SK-N-SH treated with all-trans-retinoic acid at 6 μM for 48 hours (cell line): ENCODE measurements around the gene SIRPB1.

Experiments
- ATAC-seq: fragments of 200-7000 bp; cut with Tn5 transposase; 3 replicates; pipeline ENCODE4 v1.9.1; 2020; ENCODE audit warnings: mild to moderate bottlenecking, moderate library complexity
- BACH2 ChIP-seq: fragments of 250-450 bp; sonication (Bioruptor Pico); IDR thresholded peaks from 2 replicates; pipeline ENCODE4 v1.9.0; 2021; ENCODE audit warnings: mild to moderate bottlenecking, borderline replicate concordance
- CSDC2 ChIP-seq: fragments of 250-450 bp; sonication (Bioruptor Pico); IDR thresholded peaks from 2 replicates; pipeline ENCODE4 v1.5.0; 2020; ENCODE audit warnings: mild to moderate bottlenecking, moderate library complexity
- ESRRG ChIP-seq: fragments of 250-450 bp; sonication (Bioruptor Pico); IDR thresholded peaks from 2 replicates; pipeline ENCODE4 v1.6.1; 2021; ENCODE audit warnings: mild to moderate bottlenecking
- GLIS3 ChIP-seq: fragments of 250-450 bp; sonication (Bioruptor Pico); IDR thresholded peaks from 2 replicates; pipeline ENCODE4 v1.5.0; 2020; ENCODE audit warnings: mild to moderate bottlenecking, moderate library complexity
- ISL1 ChIP-seq: fragments of 250-450 bp; sonication (Bioruptor Pico); IDR thresholded peaks from 2 replicates; pipeline ENCODE4 v2.1.2; 2022; ENCODE audit warnings: mild to moderate bottlenecking, moderate library complexity
- OSR1 ChIP-seq: fragments of 250-450 bp; sonication (Bioruptor Pico); IDR thresholded peaks from 2 replicates; pipeline ENCODE4 v1.8.0; 2022; ENCODE audit warnings: moderate library complexity, mild to moderate bottlenecking, inconsistent platforms
- PPARA ChIP-seq: fragments of 250-450 bp; sonication (Bioruptor Pico); IDR thresholded peaks from 2 replicates; pipeline ENCODE4 v1.5.0; 2020; ENCODE audit warnings: mild to moderate bottlenecking, borderline replicate concordance
- RARB ChIP-seq: fragments of 250-450 bp; sonication (Bioruptor Pico); IDR thresholded peaks from 2 replicates; pipeline ENCODE4 v1.8.0; 2021; ENCODE audit warnings: mild to moderate bottlenecking, moderate library complexity
- SNAI2 ChIP-seq: fragments of 250-450 bp; sonication (Bioruptor Pico); IDR thresholded peaks from 2 replicates; pipeline ENCODE4 v1.5.0; 2020; ENCODE audit warnings: mild to moderate bottlenecking, moderate library complexity
- TCF4 ChIP-seq: fragments of 250-450 bp; sonication (Bioruptor Pico); IDR thresholded peaks from 2 replicates; pipeline ENCODE4 v1.8.0; 2021; ENCODE audit warnings: mild to moderate bottlenecking, moderate library complexity, borderline replicate concordance
- TOX ChIP-seq: fragments of 250-450 bp; sonication (Bioruptor Pico); IDR thresholded peaks from 2 replicates; pipeline ENCODE4 v1.8.0; 2021; ENCODE audit warnings: mild to moderate bottlenecking, moderate library complexity, borderline replicate concordance
- ZC3H10 ChIP-seq: fragments of 250-450 bp; sonication (Bioruptor Pico); IDR thresholded peaks from 2 replicates; pipeline ENCODE4 v1.5.1; 2021; ENCODE audit warnings: mild to moderate bottlenecking, moderate library complexity
- ZFP3 ChIP-seq: fragments of 250-450 bp; sonication (Bioruptor Pico); IDR thresholded peaks from 2 replicates; pipeline ENCODE4 v1.5.0; 2020; ENCODE audit warnings: mild to moderate bottlenecking, moderate library complexity
- ZFP30 ChIP-seq: fragments of 450-650 bp; formaldehyde crosslinking; IDR thresholded peaks from 2 replicates; pipeline ENCODE4 v1.5.0; 2022; ENCODE audit warnings: mild to moderate bottlenecking, moderate library complexity
- ZNF565 ChIP-seq: fragments of 450-650 bp; formaldehyde crosslinking; conservative IDR thresholded peaks from 2 replicates; pipeline ENCODE4 v1.5.0; 2020; ENCODE audit warnings: low read depth, mild to moderate bottlenecking, moderate library complexity
- ZNF70 ChIP-seq: fragments of 450-650 bp; formaldehyde crosslinking; IDR thresholded peaks from 2 replicates; pipeline ENCODE4 v1.5.0; 2020; ENCODE audit warnings: mild to moderate bottlenecking, moderate library complexity
- ZNF8 ChIP-seq: fragments of 450-650 bp; formaldehyde crosslinking; IDR thresholded peaks from 2 replicates; pipeline ENCODE4 v1.5.0; 2020; ENCODE audit warnings: mild to moderate bottlenecking, moderate library complexity
- TF ChIP-seq, protein P1 (sequence below): fragments of 250-450 bp; sonication (Bioruptor Pico); IDR thresholded peaks from 2 replicates; pipeline ENCODE4 v1.8.0; 2020; ENCODE audit warnings: mild to moderate bottlenecking, moderate library complexity, borderline replicate concordance
- TF ChIP-seq, protein P2 (sequence below): fragments of 250-450 bp; sonication (Bioruptor Pico); IDR thresholded peaks from 2 replicates; pipeline ENCODE4 v1.5.0; 2020; ENCODE audit warnings: mild to moderate bottlenecking, moderate library complexity
- TF ChIP-seq, protein P3 (sequence below): fragments of 250-450 bp; sonication (Bioruptor Pico); IDR thresholded peaks from 2 replicates; pipeline ENCODE4 v1.5.1; 2021; ENCODE audit warnings: mild to moderate bottlenecking, moderate library complexity

SIRPB1 gene

DNA sequence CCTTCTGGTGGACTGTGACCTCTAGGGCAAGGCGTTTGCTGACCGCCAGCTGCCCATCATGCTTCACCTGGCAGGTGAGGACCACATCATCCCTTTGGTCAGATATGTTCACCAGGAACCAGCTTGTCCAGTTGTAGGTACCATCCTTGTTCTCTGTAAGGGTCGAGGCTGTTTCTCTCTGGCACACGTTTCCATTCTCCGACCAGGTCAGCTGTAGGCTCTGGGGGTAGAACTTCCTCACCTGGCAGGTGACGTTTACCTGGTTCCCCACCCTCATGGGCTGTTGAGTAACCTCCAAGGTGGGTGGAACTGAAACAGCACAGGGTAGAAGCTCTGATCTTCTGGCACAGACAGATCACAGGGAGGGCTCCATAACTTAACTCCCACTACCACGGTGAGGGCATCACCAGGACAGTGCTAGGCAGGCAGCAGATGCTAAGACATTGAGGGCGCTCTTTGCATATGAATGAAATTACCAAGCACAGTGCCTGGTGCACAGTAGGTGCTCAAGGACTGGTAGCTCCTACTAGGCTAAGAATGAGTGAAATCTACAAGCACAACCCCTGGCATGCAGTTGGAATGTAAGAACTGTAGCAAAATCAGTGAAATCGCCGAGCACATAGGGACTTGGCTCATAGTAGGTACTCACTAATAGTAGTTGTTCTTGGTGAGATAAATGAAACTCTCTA lies 15.6 kb upstream of the SIRPB1 start (continued):
- TF ChIP-seq, protein P1, sequence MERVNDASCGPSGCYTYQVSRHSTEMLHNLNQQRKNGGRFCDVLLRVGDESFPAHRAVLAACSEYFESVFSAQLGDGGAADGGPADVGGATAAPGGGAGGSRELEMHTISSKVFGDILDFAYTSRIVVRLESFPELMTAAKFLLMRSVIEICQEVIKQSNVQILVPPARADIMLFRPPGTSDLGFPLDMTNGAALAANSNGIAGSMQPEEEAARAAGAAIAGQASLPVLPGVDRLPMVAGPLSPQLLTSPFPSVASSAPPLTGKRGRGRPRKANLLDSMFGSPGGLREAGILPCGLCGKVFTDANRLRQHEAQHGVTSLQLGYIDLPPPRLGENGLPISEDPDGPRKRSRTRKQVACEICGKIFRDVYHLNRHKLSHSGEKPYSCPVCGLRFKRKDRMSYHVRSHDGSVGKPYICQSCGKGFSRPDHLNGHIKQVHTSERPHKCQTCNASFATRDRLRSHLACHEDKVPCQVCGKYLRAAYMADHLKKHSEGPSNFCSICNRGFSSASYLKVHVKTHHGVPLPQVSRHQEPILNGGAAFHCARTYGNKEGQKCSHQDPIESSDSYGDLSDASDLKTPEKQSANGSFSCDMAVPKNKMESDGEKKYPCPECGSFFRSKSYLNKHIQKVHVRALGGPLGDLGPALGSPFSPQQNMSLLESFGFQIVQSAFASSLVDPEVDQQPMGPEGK (CRISPR knock-in tag): no peak
- TF ChIP-seq, protein P2, sequence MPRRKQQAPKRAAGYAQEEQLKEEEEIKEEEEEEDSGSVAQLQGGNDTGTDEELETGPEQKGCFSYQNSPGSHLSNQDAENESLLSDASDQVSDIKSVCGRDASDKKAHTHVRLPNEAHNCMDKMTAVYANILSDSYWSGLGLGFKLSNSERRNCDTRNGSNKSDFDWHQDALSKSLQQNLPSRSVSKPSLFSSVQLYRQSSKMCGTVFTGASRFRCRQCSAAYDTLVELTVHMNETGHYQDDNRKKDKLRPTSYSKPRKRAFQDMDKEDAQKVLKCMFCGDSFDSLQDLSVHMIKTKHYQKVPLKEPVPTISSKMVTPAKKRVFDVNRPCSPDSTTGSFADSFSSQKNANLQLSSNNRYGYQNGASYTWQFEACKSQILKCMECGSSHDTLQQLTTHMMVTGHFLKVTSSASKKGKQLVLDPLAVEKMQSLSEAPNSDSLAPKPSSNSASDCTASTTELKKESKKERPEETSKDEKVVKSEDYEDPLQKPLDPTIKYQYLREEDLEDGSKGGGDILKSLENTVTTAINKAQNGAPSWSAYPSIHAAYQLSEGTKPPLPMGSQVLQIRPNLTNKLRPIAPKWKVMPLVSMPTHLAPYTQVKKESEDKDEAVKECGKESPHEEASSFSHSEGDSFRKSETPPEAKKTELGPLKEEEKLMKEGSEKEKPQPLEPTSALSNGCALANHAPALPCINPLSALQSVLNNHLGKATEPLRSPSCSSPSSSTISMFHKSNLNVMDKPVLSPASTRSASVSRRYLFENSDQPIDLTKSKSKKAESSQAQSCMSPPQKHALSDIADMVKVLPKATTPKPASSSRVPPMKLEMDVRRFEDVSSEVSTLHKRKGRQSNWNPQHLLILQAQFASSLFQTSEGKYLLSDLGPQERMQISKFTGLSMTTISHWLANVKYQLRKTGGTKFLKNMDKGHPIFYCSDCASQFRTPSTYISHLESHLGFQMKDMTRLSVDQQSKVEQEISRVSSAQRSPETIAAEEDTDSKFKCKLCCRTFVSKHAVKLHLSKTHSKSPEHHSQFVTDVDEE (CRISPR knock-in tag): no peak
- no peak for TF ChIP-seq ZNF70
- no peak for TF ChIP-seq ZFP30 (CRISPR knock-in tag)
- no peak for TF ChIP-seq SNAI2 (CRISPR knock-in tag)
- TF ChIP-seq ESRRG (CRISPR knock-in tag): no peak
- TF ChIP-seq GLIS3 (CRISPR knock-in tag): no peak
- TF ChIP-seq OSR1 (CRISPR knock-in tag): no peak
- TF ChIP-seq TOX: no peak

DNA sequence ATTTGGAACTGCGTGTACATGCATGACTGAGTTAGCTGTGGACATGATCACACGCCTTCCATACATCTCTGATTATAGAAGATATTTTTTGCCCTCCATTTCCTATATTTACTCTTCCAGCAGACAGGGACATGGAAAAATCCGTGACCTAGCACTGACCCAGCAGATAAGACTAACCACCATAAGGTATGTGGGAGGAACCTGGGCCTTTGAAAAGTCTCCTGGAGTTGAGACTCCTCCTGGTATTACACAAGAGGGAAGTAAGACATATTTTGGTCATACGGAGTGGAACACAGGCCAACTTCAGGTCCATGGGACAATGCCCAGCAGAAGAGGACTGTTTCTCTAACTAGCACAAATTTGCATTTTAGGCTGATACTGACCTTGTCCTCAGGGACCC lies 13.7 kb upstream of the SIRPB1 start:
- TF ChIP-seq BACH2 (CRISPR knock-in tag) (no peak), ZC3H10 (CRISPR knock-in tag) (no peak), GLIS3 (CRISPR knock-in tag) (no peak), RARB (no peak), ZNF565 (CRISPR knock-in tag) (no peak), ZNF8 (no peak), ZFP30 (CRISPR knock-in tag) (no peak), CSDC2 (CRISPR knock-in tag) (no peak), SNAI2 (CRISPR knock-in tag) (no peak), TCF4 (CRISPR knock-in tag) (no peak), TOX (no peak), ISL1 (no peak), ZFP3 (no peak)
- TF ChIP-seq, protein P3, sequence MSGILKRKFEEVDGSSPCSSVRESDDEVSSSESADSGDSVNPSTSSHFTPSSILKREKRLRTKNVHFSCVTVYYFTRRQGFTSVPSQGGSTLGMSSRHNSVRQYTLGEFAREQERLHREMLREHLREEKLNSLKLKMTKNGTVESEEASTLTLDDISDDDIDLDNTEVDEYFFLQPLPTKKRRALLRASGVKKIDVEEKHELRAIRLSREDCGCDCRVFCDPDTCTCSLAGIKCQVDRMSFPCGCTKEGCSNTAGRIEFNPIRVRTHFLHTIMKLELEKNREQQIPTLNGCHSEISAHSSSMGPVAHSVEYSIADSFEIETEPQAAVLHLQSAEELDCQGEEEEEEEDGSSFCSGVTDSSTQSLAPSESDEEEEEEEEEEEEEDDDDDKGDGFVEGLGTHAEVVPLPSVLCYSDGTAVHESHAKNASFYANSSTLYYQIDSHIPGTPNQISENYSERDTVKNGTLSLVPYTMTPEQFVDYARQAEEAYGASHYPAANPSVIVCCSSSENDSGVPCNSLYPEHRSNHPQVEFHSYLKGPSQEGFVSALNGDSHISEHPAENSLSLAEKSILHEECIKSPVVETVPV (CRISPR knock-in tag): no peak
- TF ChIP-seq, protein P1 (CRISPR knock-in tag): no peak
- TF ChIP-seq, all 23 proteins: peak for 0
- no peak for ATAC-seq

DNA sequence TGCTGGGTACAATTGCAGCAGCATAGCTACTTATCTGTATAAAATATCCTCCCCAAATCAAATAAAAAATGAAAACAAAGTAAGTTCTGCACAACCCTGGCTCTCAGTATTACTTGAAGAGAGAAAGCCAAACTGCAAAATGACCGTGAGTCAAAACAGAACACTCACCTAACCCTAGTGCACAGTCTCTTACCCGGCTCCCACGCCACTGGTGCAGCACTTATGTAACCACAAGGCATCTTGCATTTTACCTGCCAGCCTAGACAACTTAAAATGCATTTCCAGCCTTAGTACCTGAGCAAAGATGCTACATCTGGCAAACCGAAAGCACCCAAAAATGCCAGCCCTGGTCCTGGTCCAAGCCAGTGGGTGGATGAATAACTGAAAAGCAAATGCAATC lies 12.4 kb upstream of the SIRPB1 start:
- ATAC-seq: no peak
- TF ChIP-seq BACH2 (CRISPR knock-in tag): no peak
- TF ChIP-seq ZNF70: no peak
- TF ChIP-seq, protein P3 (CRISPR knock-in tag): no peak
- no peak for TF ChIP-seq PPARA
- TF ChIP-seq RARB: no peak
- TF ChIP-seq, all 23 proteins: peak for 0
